ENCODE results near the gene PSAPL1.

DNA sequence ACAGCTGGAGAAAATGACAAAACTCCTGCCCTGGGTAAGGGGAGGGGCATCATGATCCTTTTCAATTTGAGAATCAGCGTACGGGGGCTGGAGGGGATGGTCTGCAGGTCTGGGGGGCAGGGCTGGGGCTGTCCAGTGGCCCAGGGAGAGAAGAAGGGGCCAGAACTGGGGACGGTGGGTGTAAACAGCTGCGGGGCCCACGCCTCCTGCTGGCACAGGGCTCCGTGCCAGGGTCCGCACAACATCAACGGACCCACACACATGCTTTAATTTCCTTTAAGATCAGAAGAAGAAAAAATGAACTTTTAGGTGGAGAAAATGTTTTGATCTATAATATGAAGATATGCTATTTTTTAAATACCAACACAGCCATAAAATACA lies 52.1 kb downstream of the PSAPL1 start:
- TF ChIP-seq, protein P1, sequence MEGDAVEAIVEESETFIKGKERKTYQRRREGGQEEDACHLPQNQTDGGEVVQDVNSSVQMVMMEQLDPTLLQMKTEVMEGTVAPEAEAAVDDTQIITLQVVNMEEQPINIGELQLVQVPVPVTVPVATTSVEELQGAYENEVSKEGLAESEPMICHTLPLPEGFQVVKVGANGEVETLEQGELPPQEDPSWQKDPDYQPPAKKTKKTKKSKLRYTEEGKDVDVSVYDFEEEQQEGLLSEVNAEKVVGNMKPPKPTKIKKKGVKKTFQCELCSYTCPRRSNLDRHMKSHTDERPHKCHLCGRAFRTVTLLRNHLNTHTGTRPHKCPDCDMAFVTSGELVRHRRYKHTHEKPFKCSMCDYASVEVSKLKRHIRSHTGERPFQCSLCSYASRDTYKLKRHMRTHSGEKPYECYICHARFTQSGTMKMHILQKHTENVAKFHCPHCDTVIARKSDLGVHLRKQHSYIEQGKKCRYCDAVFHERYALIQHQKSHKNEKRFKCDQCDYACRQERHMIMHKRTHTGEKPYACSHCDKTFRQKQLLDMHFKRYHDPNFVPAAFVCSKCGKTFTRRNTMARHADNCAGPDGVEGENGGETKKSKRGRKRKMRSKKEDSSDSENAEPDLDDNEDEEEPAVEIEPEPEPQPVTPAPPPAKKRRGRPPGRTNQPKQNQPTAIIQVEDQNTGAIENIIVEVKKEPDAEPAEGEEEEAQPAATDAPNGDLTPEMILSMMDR (conservative IDR thresholded peaks at IDR 0.05), result no peak
- no peak for TF ChIP-seq EZH2 (IDR thresholded peaks at IDR 0.05; ENCODE audit: low read depth)

All from PC-9 (cell line).